ENCODE data around the gene RPL22L1.
"Not testable (repeated sequence)": the region's sequence is repeated elsewhere in the genome, so short reads cannot be mapped to it uniquely, and the experiment has no call there.

Gene RPL22L1

DNA sequence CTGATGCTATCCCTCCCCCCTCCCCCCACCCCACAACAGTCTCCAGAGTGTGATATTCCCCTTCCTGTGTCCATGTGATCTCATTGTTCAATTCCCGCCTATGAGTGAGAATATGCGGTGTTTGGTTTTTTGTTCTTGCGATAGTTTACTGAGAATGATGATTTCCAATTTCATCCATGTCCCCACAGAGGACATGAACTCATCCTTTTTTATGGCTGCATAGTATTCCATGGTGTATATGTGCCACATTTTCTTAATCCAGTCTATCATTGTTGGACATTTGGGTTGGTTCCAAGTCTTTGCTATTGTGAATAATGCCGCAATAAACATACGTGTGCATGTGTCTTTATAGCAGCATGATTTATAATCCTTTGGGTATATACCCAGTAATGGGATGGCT lies 8.7 kb upstream of the RPL22L1 start:
- DNase-seq (ENCODE audit: low read depth), result not testable (repeated sequence)

DNA sequence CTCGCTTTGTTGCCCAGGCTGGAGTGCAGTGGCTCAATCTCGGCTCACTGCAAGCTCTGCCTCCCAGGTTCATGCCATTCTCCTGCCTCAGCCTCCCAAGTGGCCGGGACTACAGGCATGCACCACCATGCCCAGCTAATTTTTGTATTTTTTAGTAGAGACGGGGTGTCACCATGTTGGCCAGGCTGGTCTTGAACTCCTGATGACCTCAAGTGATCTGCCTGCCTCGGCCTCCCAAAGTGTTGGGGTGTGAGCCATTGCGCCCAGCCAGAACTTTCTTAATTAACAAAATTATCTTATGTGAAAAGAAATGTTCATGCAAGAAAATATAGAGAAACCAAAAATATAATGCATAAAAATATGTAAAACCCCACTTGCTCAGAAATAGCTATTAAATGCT lies 7.3 kb upstream of the RPL22L1 start:
- DNase-seq (ENCODE audit: low read depth), result not testable (repeated sequence)

DNA sequence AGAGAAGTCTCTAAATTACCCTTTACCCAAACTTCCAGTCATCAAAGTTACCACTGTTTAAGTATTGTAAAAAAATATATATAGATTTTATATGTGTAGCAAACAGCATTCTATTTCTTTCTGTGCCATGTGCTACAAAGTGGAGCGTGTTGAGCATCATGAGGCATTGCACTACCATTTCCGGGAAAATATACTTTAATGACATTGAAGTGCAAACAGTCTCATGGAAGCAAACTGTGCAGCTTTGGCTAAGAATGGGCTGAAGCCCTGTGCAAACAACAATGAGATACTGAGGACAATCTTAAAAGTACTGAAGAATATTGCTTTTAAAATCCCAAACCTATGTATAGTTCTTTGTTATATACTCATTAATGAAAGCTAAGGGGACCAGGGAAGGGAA lies 6.5 kb upstream of the RPL22L1 start:
- DNase-seq (ENCODE audit: low read depth), result no peak

DNA sequence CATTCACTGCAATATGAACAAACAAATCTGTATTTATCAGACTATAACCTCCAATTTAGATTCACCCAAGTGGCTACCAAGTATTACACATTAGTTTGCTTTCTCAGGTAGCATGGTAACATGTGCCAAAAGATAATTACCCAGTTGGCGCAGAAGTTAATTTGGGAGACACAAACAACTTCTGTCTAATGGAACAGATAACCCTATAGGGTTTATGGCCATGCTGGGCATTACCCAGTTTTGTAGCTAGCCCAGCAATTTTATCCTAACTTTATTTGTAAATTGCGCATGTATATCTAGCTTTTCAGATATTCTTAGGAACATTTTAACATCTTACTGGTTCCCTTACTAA lies 780 bp downstream of the RPL22L1 start:
- DNase-seq (ENCODE audit: low read depth), result no peak

DNA sequence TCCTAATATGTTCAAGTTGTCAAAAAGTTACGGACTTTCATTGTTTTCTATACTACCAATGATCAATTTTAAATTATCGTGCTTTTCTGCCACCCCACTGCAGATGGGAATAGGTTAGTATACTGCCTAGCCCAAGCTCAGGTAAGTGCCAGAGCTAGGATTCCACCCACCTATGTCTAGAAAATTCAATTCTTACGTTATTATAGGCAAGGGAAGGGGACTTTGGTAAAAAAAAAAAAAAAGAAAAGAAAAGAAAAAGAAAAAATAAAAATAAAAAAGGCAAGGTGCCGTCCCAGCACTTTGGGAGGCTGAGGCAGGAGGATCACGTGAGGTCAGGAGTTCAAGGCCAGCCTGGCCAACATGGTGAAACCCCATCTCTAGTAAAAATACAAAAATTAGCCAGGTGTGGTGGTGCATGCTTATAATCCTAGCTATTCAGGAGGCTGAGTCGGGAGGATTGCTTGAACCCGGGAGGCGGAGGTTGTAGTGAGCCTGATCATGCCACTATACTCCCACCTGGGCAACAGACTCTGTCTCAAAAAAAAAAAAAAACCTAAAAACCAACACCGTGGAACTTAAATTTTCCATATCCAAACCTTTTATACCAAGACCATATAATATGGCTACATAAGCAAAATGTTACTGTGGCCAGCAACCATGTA lies 1.3 kb downstream of the RPL22L1 start:
- no peak for DNase-seq (ENCODE audit: low read depth)

DNA sequence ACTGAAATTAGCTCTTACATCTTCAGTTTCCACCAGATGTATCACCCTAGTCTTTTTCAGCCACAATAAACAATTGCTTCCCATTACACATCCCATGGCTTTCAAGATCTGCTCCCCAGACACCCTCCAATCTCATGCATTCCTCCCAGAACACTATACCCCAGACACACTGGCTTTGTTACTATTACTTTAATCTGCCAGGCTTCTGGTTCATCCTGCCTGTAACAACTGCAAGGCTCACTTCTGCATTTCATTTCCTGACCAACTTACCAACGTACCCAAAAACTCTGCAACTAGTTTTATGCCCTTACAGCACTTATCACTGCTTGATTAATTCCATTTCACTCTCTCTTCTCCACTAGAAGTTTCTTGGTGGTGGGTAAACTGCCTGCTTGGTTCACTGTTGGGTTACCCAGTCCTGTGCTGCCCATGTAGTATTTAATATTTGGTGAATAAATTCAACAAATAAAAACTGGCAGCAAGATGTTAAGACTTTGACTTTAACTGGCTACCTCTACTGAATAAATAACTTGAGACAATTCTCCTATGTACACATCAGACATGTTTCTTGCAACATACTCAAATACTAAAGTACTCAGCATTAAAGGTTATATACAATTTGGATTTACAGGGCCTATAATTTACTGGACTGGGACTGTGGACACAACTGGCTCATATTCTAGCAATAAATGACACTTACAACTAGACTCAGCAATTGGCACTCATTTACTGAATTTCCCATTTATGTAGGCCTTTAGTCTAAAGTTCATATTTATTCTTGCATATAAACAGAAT lies 2.7 kb downstream of the RPL22L1 start:
- no peak for DNase-seq (ENCODE audit: low read depth)

DNA sequence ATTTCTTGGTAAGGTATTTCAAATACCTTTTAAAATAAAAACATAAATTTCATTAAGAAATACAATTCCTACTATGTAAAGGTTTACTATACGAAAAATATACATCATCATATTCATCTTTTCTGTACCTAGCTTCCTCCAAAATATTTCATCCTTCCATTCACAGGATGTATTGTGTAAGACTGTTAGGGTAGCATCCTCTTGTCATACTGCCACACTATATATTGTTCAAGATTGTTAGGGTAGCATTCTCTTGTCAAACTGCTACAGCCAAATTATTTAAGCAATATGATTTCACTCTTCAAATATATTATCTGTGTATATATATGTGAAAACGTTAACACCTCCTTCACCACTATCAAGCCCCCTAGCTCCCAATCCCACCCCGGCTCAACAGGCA lies 3.5 kb downstream of the RPL22L1 start:
- DNase-seq (ENCODE audit: low read depth), result no peak

DNA sequence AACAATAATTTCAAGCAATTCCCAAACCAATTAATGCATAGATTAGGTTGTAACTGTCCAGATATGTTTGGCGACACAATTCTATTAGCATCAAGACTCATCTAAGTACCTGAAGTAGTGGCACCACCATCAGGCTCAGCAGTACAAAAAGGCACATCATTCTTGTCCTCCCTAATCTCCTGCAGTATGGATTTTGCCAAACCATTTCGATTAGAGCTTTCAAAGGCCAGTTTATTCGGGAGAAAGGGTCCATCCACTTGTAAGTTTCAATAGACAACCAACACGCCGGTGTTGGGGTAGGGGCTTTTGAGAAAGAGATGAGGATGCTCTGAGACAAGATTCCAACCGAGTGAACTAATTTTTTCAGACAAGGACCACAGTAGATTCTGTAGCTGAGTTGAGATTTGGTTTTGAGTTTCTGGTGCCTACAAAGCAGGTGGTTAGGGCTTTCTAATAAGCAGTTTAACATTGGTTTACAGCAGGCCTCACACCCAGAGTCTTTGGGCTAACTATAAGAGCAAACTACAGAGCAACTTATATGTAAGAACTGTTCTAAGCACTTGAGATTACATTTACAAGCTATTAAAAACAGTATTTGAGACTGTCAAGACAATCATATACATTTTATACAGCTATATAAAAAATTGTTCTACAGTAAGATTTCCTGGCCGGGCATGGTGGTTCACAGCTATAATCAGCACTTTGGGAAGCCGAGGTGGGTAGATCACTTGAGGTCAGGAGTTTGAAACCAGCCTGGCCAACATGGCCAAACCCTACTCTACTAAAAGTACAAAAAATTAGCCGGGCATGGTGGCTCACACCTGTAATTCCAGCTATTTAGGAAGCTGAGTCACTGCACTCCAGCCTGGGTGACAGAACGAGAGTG lies 4.5 kb downstream of the RPL22L1 start:
- DNase-seq (ENCODE audit: low read depth), result no peak

DNA sequence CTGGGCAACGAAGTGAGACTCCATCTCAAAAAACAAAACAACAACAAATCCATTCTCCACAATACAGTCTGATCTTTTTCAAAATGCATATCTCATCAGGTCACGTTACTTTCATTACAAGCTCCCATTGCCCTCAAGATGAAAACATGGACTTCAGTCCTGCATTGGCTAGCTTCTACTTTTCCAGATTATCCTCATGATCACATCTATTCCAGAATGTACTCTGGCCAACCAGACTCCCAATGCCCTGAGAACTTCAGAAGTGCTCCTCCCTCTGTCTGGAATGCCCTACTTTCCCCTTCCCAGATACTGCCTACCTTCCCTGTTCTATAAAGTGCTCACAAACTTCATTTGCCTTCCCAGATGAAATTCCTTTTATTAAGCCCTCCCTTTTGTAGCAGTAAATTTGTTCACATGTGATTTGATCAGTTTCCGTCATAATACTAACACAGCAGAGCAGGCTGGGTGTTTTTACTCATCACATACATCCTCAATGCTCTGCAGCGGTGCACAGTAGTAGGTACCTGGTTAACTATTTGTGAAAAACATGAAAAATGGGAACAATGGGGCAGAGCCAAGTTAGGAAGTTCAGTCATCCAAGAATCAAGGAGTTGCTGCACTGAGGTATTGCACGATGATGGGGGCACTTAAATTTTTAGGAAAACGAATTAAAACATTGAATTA lies 5.3 kb downstream of the RPL22L1 start:
- DNase-seq (ENCODE audit: low read depth), result no peak

DNA sequence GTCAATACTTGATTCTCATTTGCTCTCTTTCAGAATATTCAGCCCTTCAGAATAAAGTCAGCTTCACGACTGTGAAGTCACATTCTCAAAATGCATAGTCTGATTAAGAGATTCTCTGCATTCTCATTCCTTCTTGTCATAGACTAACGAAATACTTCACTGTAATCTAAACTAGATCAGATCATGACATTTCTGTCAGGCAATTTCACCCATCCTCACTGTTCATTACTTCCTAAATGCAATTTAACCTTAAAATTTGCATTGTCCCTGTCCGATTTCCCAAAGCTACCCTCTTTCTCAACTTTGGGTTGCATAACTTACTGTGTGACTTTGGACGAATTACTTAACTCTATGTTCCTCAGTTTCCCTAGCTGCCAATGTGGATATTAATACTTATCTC lies 6.2 kb downstream of the RPL22L1 start:
- no peak for DNase-seq (ENCODE audit: low read depth)

DNA sequence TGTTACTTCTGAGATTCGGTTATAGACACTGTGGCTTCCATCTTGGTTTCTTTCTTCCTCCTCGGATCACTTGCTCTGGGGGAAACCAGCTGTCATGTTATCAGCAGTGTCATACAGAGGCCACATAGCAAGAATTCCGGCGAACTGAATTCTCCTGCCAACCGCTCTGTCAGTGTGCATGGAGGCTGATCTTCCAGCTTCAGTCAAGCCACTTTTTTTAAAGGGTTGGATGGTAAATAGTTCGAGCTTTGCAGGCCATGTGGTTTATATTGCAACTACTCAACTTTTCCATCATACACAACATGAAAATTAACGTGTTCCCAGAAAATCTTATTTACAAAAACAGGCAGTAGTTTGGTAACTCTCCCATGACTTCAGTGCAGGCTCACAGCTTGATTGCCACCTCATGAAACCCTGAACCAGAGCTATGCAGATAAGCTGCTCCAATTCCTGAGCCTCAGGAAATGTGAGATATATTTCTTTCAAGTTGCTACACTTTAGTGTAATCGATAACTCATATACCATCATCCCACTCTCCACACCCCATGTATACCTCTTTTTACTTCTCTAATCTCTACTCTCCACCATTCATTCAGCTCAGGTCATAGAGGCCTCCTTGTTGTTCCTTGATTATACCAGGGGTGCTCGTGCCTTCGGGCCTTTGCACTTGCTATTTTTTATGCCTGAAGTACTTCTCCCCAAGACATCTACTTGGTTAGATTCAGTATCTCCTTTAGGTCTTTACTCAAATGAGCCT lies 7.2 kb downstream of the RPL22L1 start:
- no peak for DNase-seq (ENCODE audit: low read depth)

DNA sequence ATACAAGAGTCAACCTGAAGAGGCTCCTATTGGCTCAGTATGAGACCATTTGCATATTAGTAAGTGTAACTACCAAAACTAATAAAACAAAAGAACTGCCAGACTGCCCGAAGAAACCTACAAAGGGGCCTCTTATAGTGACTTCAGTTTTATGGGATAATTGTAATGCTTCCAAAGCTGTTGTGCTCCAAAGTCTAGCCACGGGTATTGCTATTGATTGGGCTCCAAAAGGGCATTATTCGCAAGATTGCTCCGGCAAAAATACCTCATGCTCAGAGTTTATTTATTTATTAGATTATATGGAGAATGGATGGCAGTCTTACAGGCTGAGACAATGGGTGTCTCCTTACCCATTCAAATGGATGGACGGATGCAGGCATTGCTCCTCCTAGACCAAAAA lies 11.4 kb downstream of the RPL22L1 start:
- DNase-seq (ENCODE audit: low read depth), result no peak

DNA sequence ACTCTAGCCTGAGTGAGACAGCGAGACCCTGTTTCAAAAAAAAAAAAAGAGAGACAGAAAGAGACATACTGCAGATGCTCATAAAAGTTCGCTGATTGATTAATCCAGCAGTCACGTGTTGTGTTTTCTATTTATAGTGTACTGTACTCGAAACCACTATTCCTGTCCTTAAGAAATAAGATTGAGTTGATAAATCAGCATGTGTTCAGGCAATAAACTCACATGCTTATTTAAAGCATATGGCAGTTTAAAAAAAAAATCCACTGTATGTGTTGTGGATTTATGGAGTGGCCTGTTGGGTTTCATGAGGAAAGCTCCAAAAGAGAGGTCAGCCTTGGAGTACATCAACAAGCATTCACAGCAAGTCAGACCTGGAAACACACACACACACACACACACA lies 17.7 kb downstream of the RPL22L1 start:
- no peak for DNase-seq (ENCODE audit: low read depth)

DNA sequence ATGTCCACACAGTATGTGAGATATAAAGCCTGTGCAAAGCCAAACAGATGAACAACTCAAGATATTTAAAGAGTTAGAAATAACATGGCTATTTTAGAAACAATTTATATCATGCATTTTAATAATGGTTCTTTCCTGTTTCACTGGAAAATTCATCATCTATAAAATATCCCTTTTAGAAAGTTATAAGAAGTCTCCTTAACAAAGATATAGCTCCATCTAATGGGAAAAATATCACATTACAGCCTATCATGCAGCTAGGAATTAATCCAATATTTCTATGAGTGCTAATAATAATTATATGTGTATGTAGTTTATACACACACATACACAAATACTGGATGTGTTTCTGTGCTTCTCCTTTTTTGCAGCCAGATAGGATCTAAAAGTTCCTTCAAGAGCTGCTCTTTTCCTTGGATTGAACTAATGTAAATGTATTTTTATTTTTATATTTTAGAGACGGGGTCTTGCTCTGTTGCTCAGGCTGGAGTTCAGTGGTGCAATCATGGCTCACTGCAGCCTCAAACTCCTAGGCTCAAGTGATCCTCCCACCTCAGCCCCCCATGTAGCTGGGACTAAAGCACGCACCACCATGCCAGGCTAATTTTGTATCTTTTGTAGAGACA lies 21.6 kb downstream of the RPL22L1 start:
- DNase-seq (ENCODE audit: low read depth), result no peak

DNA sequence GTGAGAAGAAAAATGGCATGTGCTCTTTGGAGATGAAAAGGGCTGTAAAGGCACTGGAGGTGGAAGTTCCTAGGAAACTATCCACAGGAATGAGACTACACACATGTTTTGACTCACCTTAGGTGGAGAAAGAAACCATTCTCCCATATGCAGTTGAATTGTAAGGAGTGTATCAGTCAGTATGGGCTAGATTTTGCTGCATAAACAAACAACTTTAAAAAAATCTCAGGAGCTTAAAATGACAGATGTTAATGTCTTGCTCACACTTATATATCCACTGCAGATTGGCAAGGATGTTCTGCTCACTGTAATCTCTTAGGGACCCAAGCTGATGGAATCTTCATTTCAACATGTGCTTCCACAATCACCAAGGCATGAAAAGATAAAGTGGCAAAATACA lies 25.6 kb downstream of the RPL22L1 start:
- no peak for DNase-seq (ENCODE audit: low read depth)

DNA sequence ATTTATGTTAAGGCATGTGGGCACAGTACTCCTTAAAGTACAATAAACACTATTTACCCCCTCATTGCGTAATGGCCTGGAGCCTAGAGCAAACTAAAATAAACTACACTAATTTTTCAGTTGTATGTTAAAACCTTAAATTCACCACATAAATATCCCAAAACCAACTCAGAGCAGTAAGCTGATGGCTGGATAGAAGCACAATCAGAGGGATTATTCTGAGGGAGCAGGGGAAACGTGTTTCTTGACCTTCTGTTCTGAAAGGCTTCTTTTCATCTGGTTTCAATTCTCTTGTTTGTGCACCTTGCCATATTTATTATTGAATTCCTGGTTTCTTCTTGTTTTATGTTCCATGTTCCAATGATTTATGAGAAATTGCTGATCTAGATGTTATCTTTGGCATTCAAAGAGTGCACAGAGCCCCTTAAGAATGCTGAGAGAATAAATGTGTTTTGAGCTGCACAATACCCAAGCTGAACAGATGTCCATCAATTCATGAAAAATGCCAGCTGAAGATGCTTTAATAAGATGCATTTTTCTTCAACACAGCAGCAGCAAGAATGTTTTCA lies 29.6 kb downstream of the RPL22L1 start:
- no peak for DNase-seq (ENCODE audit: low read depth)

DNA sequence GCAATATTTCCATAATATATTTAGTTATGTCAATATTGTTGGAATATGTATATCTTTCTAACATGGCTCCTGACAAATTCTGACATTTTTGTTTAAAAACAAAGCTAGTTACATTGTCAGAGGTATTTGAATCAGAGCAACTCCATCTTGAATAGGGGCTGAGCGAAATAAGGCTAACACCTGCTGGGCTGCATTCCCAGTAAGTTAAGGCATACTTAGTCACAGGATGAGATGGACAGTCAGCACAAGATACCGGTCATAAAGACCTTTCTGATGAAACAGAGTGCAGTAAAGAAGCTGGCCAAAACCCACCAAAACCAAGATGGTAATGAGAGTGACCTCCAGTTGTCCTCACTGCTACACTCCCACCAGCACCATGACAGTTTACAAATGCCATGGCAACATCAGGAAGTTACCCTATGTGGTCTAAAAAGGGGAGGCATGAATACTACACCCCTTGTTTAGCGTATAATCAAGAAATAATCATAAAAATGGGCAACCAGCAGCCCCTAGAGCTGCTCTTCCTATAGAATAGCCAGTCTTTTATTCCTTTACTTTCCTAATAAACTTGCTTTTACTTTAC lies 30.4 kb downstream of the RPL22L1 start:
- DNase-seq (ENCODE audit: low read depth), result no peak

DNA sequence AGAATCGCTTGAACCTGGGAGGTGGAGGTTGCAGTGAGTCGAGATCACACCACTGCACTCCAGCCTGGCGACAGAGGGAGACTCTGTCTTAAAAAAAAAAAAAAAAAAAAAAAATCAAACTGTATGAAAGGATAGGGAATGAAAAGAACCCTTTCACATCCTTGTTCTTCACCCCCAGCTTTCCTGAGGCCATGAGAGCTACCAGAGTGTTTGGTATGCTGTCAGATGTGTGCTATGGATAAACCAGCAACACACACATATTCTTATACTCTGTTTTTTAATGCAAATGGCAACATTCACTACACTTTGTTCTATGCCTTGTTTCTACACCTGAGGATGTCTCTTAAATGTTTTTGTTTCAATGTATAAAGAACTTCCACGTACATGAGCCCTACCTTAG lies 33.5 kb downstream of the RPL22L1 start:
- no peak for DNase-seq (ENCODE audit: low read depth)

DNA sequence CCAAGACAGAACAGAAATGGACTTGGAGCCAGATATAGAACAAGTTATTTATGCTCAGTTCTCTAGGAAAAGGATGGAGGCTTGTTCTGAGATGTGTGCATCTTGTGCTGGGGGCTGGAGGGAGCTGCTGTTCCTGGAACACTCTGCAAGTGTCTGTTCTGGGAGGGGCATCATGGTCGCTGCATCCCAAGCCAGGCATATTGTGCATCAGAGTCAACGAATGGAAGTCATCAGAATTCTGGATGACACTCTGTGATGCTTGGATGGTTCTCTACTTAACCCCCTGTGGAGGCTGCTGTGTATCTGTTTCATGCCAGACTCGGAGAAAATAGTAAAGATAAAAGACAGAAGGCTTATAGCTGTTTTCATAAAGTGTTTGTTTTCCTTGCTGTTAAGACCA lies 34.7 kb downstream of the RPL22L1 start:
- no peak for DNase-seq (ENCODE audit: low read depth)

DNA sequence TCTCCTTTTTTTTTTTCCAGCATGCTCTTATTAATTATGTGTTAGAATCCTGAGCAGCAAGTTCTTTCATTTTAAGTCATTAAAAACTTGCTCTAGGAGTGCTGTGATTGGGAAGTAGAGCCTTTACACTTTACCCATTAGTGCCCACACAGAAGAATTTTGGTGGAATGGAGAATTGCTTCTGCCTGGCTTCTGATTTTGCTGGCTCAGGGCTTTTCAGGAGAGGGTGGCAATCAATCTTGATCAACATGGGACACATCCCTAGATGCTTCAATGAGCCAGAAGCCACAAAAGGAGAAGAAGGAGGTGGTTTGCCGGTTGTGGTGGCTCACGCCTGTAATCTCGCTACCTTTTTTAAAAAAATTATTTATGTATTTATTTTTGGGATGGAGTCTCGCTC lies 39.4 kb downstream of the RPL22L1 start:
- DNase-seq (ENCODE audit: low read depth), result no peak
